ENCODE results near the gene LGALS13.

GRCh38 chr19:39587496-39587895 is 14.8 kb upstream of the LGALS13 start:
- TF ChIP-seq CTCF (IDR thresholded peaks at IDR 0.05) = no peak
- TF ChIP-seq EP300 (IDR thresholded peaks at IDR 0.05) = no peak
